HepG2 (cell line): ENCODE measurements around the gene ALDH3B2. TPM values are rescaled to one million over a fixed set of nuclear protein-coding genes. Genes with fewer than 3 reads are reported as not detected.
A peak's percentile ranks its signal among the peaks of the same experiment; 100 is the strongest.

Experiments
- ATF2 ChIP-seq: sonication (generic); formaldehyde crosslinking; IDR thresholded peaks from 2 replicates; pipeline ENCODE4 v1.4.0; 2020; ENCODE audit warnings: missing genetic modification reagents
- DMTF1 ChIP-seq: sonication (generic); formaldehyde crosslinking; IDR thresholded peaks from 2 replicates; pipeline ENCODE4 v1.4.0; 2020; ENCODE audit warnings: mild to moderate bottlenecking, missing genetic modification reagents
- SMAD3 ChIP-seq: sonication (generic); formaldehyde crosslinking; IDR thresholded peaks from 2 replicates; pipeline ENCODE4 v1.4.0; 2020; ENCODE audit warnings: missing genetic modification reagents
- THYN1 ChIP-seq: sonication (generic); formaldehyde crosslinking; IDR thresholded peaks from 2 replicates; pipeline ENCODE4 v1.8.1; 2023; ENCODE audit warnings: low read depth, mild to moderate bottlenecking, moderate library complexity, missing genetic modification reagents, borderline replicate concordance
- YY1 ChIP-seq: IDR thresholded peaks from 2 replicates; pipeline ENCODE4 v1.6.1; 2011; ENCODE audit warnings: low read length, low read depth, moderate library complexity, mild to moderate bottlenecking; ENCODE audit not compliant: insufficient read depth, insufficient replicate concordance
- ZBTB46 ChIP-seq: sonication (generic); formaldehyde crosslinking; IDR thresholded peaks from 2 replicates; pipeline ENCODE4 v1.4.0; 2020; ENCODE audit warnings: mild to moderate bottlenecking, missing genetic modification reagents, borderline replicate concordance
- ZFP36 ChIP-seq: fragments of 150-350 bp; IDR thresholded peaks from 2 replicates; pipeline ENCODE4 v1.6.1; 2018; ENCODE audit warnings: borderline replicate concordance, low read length, low read depth; ENCODE audit not compliant: partially characterized antibody
- ZMYM4 ChIP-seq: sonication (generic); formaldehyde crosslinking; IDR thresholded peaks from 2 replicates; pipeline ENCODE4 v1.8.1; 2023; ENCODE audit warnings: mild to moderate bottlenecking, missing genetic modification reagents
- ZNF138 ChIP-seq: sonication (generic); formaldehyde crosslinking; IDR thresholded peaks from 2 replicates; pipeline ENCODE4 v1.5.0; 2020; ENCODE audit warnings: mild to moderate bottlenecking, low read depth, missing genetic modification reagents
- ZNF362 ChIP-seq: sonication (generic); formaldehyde crosslinking; IDR thresholded peaks from 2 replicates; pipeline ENCODE4 v1.4.0; 2020; ENCODE audit warnings: missing genetic modification reagents, mild to moderate bottlenecking, borderline replicate concordance
- ZNF414 ChIP-seq: sonication (generic); formaldehyde crosslinking; IDR thresholded peaks from 2 replicates; pipeline ENCODE4 v1.5.0; 2020; ENCODE audit warnings: missing genetic modification reagents
- ZNF501 ChIP-seq: sonication (generic); formaldehyde crosslinking; IDR thresholded peaks from 2 replicates; pipeline ENCODE4 v1.5.1; 2020; ENCODE audit warnings: mild to moderate bottlenecking, moderate library complexity, missing genetic modification reagents
- ZNF770 ChIP-seq: sonication (generic); formaldehyde crosslinking; IDR thresholded peaks from 2 replicates; pipeline ENCODE4 v1.5.0; 2020; ENCODE audit warnings: mild to moderate bottlenecking, missing genetic modification reagents
- ZNF879 ChIP-seq: sonication (generic); formaldehyde crosslinking; IDR thresholded peaks from 2 replicates; pipeline ENCODE4 v1.8.1; 2023; ENCODE audit warnings: missing genetic modification reagents
- polyA plus RNA-seq, 8 experiments: library from polyadenylated mRNA; depleted of rRNA in 3 of 8; stranded (reverse) in 7 of 8; unstranded in 1 of 8; fragments of >200 nt; fragmentation: Illumina TruSeq in 4 of 8; extraction: Trizol in 4 of 8; gene quantifications; 2 replicates each; pipeline versions ENCODE4 v1.2.1 to v1.2.3, GENCODE V29; 2011 to 2016; ENCODE audit warnings: low read depth in 4 of 8, missing spikeins in 1 of 8, mixed read lengths in 1 of 8; ENCODE audit not compliant: insufficient read depth in 1 of 8
- total RNA-seq, 5 experiments: library from RNA; depleted of rRNA; stranded (reverse); fragments of >200 nt; fragmentation: Illumina TruSeq; extraction: Trizol; gene quantifications; 2 replicates each; pipeline ENCODE4 v1.2.3, GENCODE V29; 2016; ENCODE audit warnings: low read depth in 1 of 5

Gene ALDH3B2
- total and polyA plus RNA-seq, 2 of the 13 experiments (the other 11 are each of a cell fraction or from before 2014, with no cell fraction given), result not detected

GRCh38 chr11:67629386-67630227 lies 44.8 kb downstream of the ALDH3B2 start, which contains the start of gene NUDT8 (continued):
- TF ChIP-seq DMTF1, result no peak
- TF ChIP-seq ZNF362 (CRISPR knock-in tag), result 0 out of 2 replicates have a peak, but pooled peaks have one; percentile 29
- TF ChIP-seq ZNF501 (CRISPR knock-in tag), result 0 out of 2 replicates have a peak, but pooled peaks have one; percentile 66
- peak; percentile 52; the same call in 1 of the 2 replicates for TF ChIP-seq SMAD3
- TF ChIP-seq ZNF770 (CRISPR knock-in tag), result no peak
- TF ChIP-seq ZNF879 (CRISPR knock-in tag), result no peak
- TF ChIP-seq ZFP36, result no peak
- no peak for TF ChIP-seq ZMYM4
- TF ChIP-seq ZNF414 (CRISPR knock-in tag), result no peak
- no peak for TF ChIP-seq THYN1 (CRISPR knock-in tag)
- peak; percentile 68; the same call in 1 of the 2 replicates for TF ChIP-seq ATF2 (CRISPR knock-in tag)
- TF ChIP-seq YY1, result no peak
- TF ChIP-seq ZBTB46 (CRISPR knock-in tag), result no peak
- TF ChIP-seq ZNF138, result no peak
